ENCODE results near the gene CLEC9A.
"Not testable (repeated sequence)": the region's sequence is repeated elsewhere in the genome, so short reads cannot be mapped to it uniquely, and the experiment has no call there.

The CLEC9A gene

GRCh38 chr12:10012630-10013330 is 17.7 kb upstream of the CLEC9A start:
- no peak for DNase-seq (ENCODE audit: low read depth)
- no peak for TF ChIP-seq MAX (IDR thresholded peaks at IDR 0.05; ENCODE audit: low read depth, low read length)
- H3K4me3 ChIP-seq (ENCODE audit: low read depth, low read length) = no peak overlapping the region

- TF ChIP-seq MAX (IDR thresholded peaks at IDR 0.05; ENCODE audit: low read depth, low read length) = no peak
- TF ChIP-seq POLR2A (IDR thresholded peaks at IDR 0.05; ENCODE audit: extremely low read depth, insufficient read length) = no peak
- no peak for TF ChIP-seq CTCF (IDR thresholded peaks at IDR 0.05; ENCODE audit: low read depth, low read length)
- no peak for TF ChIP-seq MYC (IDR thresholded peaks at IDR 0.05; ENCODE audit: low read depth, low read length)
- H3K4me3 ChIP-seq (ENCODE audit: low read depth, low read length) = no peak overlapping the region
- DNase-seq (ENCODE audit: low read depth) = no peak
These were observed 15.0 kb upstream of the CLEC9A start for GRCh38 chr12:10015450-10015849.

- no peak overlapping the region for H3K4me3 ChIP-seq (ENCODE audit: low read depth, low read length)
- peak; percentile 16 for DNase-seq (ENCODE audit: low read depth)
- TF ChIP-seq MYC (IDR thresholded peaks at IDR 0.05; ENCODE audit: low read depth, low read length) (no peak), POLR2A (IDR thresholded peaks at IDR 0.05; ENCODE audit: extremely low read depth, insufficient read length) (no peak), CTCF (IDR thresholded peaks at IDR 0.05; ENCODE audit: low read depth, low read length) (no peak), MAX (IDR thresholded peaks at IDR 0.05; ENCODE audit: low read depth, low read length) (no peak)
These were observed 13.6 kb upstream of the CLEC9A start for GRCh38 chr12:10016881-10017280.

- no peak for DNase-seq (ENCODE audit: low read depth)
These were observed 12.1 kb upstream of the CLEC9A start for GRCh38 chr12:10018386-10018785.

GRCh38 chr12:10021342-10021741 is 9.1 kb upstream of the CLEC9A start:
- TF ChIP-seq MAX (IDR thresholded peaks at IDR 0.05; ENCODE audit: low read depth, low read length) (no peak), CTCF (IDR thresholded peaks at IDR 0.05; ENCODE audit: low read depth, low read length) (no peak), POLR2A (IDR thresholded peaks at IDR 0.05; ENCODE audit: extremely low read depth, insufficient read length) (no peak), MYC (IDR thresholded peaks at IDR 0.05; ENCODE audit: low read depth, low read length) (no peak)
- DNase-seq (ENCODE audit: low read depth) = no peak
- H3K4me3 ChIP-seq (ENCODE audit: low read depth, low read length) = no peak overlapping the region

More at GRCh38 chr12:10018386-10018785, 12.1 kb upstream of the CLEC9A start:
- H3K4me3 ChIP-seq (ENCODE audit: low read depth, low read length) = no peak overlapping the region
- TF ChIP-seq MAX (IDR thresholded peaks at IDR 0.05; ENCODE audit: low read depth, low read length) = no peak
- TF ChIP-seq MYC (IDR thresholded peaks at IDR 0.05; ENCODE audit: low read depth, low read length) = no peak
- no peak for TF ChIP-seq POLR2A (IDR thresholded peaks at IDR 0.05; ENCODE audit: extremely low read depth, insufficient read length)
- TF ChIP-seq CTCF (IDR thresholded peaks at IDR 0.05; ENCODE audit: low read depth, low read length) = no peak

- TF ChIP-seq MAX (IDR thresholded peaks at IDR 0.05; ENCODE audit: low read depth, low read length) = no peak
- no peak for TF ChIP-seq POLR2A (IDR thresholded peaks at IDR 0.05; ENCODE audit: extremely low read depth, insufficient read length)
- TF ChIP-seq MYC (IDR thresholded peaks at IDR 0.05; ENCODE audit: low read depth, low read length) = no peak
- no peak for TF ChIP-seq CTCF (IDR thresholded peaks at IDR 0.05; ENCODE audit: low read depth, low read length)
- H3K4me3 ChIP-seq (ENCODE audit: low read depth, low read length) = no peak overlapping the region
- DNase-seq (ENCODE audit: low read depth) = no peak
These were observed 5.2 kb upstream of the CLEC9A start for GRCh38 chr12:10025236-10025635.

GRCh38 chr12:10026666-10027065 is 3.8 kb upstream of the CLEC9A start:
- H3K4me3 ChIP-seq (ENCODE audit: low read depth, low read length); DNase-seq (ENCODE audit: low read depth): not testable (repeated sequence)
